ENCODE measurements around the gene NALF2.

Gene NALF2

GRCh38 chrX:69506617-69507499 lies 2.7 kb downstream of the NALF2 start:
- Histone ChIP-seq H3K4me1 (ENCODE audit: low read length) (no peaks in the 10 kb centered on the region), H3K9me3 (replicated peaks; ENCODE audit: insufficient read depth, low read length) (no peaks in the 10 kb centered on the region), H3K27ac (ENCODE audit: low read length) (no peak overlapping the region), H3K79me2 (ENCODE audit: low read length) (no peaks in the 10 kb centered on the region), H4K20me1 (ENCODE audit: insufficient read depth, low read length) (no peaks in the 10 kb centered on the region), H3K4me2 (ENCODE audit: low read depth, low read length) (no peak overlapping the region), H3K27me3 (replicated peaks; ENCODE audit: insufficient read depth, low read length) (no peaks in the 10 kb centered on the region), H3F3A (ENCODE audit: insufficient read depth, low read length) (no peaks in the 10 kb centered on the region), H3K4me3 (ENCODE audit: low read length) (no peak overlapping the region), H3K9ac (ENCODE audit: low read length) (no peak overlapping the region), H2AFZ (ENCODE audit: low read length) (no peak overlapping the region), H3K36me3 (replicated peaks; ENCODE audit: insufficient read depth, low read length) (no peaks in the 10 kb centered on the region), H3K9me2 (replicated peaks; ENCODE audit: insufficient read depth, low read length) (no peaks in the 10 kb centered on the region)
- DNase-seq, result no peak
- TF ChIP-seq EZH2phosphoT487 (IDR thresholded peaks at IDR 0.05; ENCODE audit: low read length) (no peak), CTCF (IDR thresholded peaks at IDR 0.05; ENCODE audit: low read length) (no peak), EZH2 (optimal IDR thresholded peaks at IDR 0.05; ENCODE audit: low read depth, low read length) (no peak)

- H3K27ac ChIP-seq (ENCODE audit: low read length), result no peak overlapping the region
- no peaks in the 10 kb centered on the region for H4K20me1 ChIP-seq (ENCODE audit: insufficient read depth, low read length)
- TF ChIP-seq EZH2 (optimal IDR thresholded peaks at IDR 0.05; ENCODE audit: low read depth, low read length) (no peak), CTCF (IDR thresholded peaks at IDR 0.05; ENCODE audit: low read length) (no peak), EZH2phosphoT487 (IDR thresholded peaks at IDR 0.05; ENCODE audit: low read length) (no peak)
- no peak for DNase-seq
- no peaks in the 10 kb centered on the region for H3K36me3 ChIP-seq (replicated peaks; ENCODE audit: insufficient read depth, low read length)
- H3K9me3 ChIP-seq (replicated peaks; ENCODE audit: insufficient read depth, low read length), result no peaks in the 10 kb centered on the region
- no peaks in the 10 kb centered on the region for H3K27me3 ChIP-seq (replicated peaks; ENCODE audit: insufficient read depth, low read length)
- no peaks in the 10 kb centered on the region for H3F3A ChIP-seq (ENCODE audit: insufficient read depth, low read length)
- no peak overlapping the region for H3K9ac ChIP-seq (ENCODE audit: low read length)
- H3K4me2 ChIP-seq (ENCODE audit: low read depth, low read length), result no peak overlapping the region
- H3K4me1 ChIP-seq (ENCODE audit: low read length), result no peaks in the 10 kb centered on the region
- no peaks in the 10 kb centered on the region for H3K9me2 ChIP-seq (replicated peaks; ENCODE audit: insufficient read depth, low read length)
- H3K4me3 ChIP-seq (ENCODE audit: low read length), result no peak overlapping the region
- H3K79me2 ChIP-seq (ENCODE audit: low read length), result no peaks in the 10 kb centered on the region
- H2AFZ ChIP-seq (ENCODE audit: low read length), result no peak overlapping the region
Observed at GRCh38 chrX:69507500-69507789, 3.3 kb downstream of the NALF2 start.

GRCh38 chrX:69508610-69509009 lies 4.5 kb downstream of the NALF2 start:
- Histone ChIP-seq H3K36me3 (replicated peaks; ENCODE audit: insufficient read depth, low read length) (no peaks in the 10 kb centered on the region), H3K4me1 (ENCODE audit: low read length) (no peaks in the 10 kb centered on the region), H3F3A (ENCODE audit: insufficient read depth, low read length) (no peaks in the 10 kb centered on the region), H4K20me1 (ENCODE audit: insufficient read depth, low read length) (no peaks in the 10 kb centered on the region), H3K27me3 (replicated peaks; ENCODE audit: insufficient read depth, low read length) (no peaks in the 10 kb centered on the region), H3K4me2 (ENCODE audit: low read depth, low read length) (no peak overlapping the region), H3K9me2 (replicated peaks; ENCODE audit: insufficient read depth, low read length) (no peaks in the 10 kb centered on the region), H3K9me3 (replicated peaks; ENCODE audit: insufficient read depth, low read length) (no peaks in the 10 kb centered on the region), H3K79me2 (ENCODE audit: low read length) (no peaks in the 10 kb centered on the region), H2AFZ (ENCODE audit: low read length) (no peak overlapping the region), H3K27ac (ENCODE audit: low read length) (no peak overlapping the region), H3K4me3 (ENCODE audit: low read length) (no peak overlapping the region), H3K9ac (ENCODE audit: low read length) (no peak overlapping the region)
- DNase-seq, result no peak
- TF ChIP-seq CTCF (IDR thresholded peaks at IDR 0.05; ENCODE audit: low read length), result no peak

Measured in MM.1S (cell line).